Activated CD4-positive, CD25-positive, alpha-beta regulatory T cell treated with anti-CD3 and anti-CD28 coated beads, Interleukin-2, amount 50 U/mL, for 72 hours (primary cell): ENCODE results near the gene KCTD2.
"Not testable (repeated sequence)": the region's sequence is repeated elsewhere in the genome, so short reads cannot be mapped to it uniquely, and the experiment has no call there.

ENCODE experiments used
- DNase-seq: peaks from one replicate; pipeline ENCODE4 v3.0.0; 2021

The KCTD2 gene

GRCh38 chr17:75046407-75047289, at the start of gene KCTD2, which contains the start of gene ATP5PD:
TSS of gene KCTD2 (plus strand) at chr17:75047225. CDS start at chr17:75047251, 26 bp downstream.
TSS of gene ATP5PD (minus strand) at chr17:75046969. CDS start at chr17:75042650, 4,319 bp downstream.
- DNase-seq, result peak; percentile 93

GRCh38 chr17:74998783-74999182, 48.2 kb upstream of the KCTD2 start:
- DNase-seq, result no peak

GRCh38 chr17:74999523-74999922, 47.5 kb upstream of the KCTD2 start:
- no peak for DNase-seq

GRCh38 chr17:75001915-75002843, 44.8 kb upstream of the KCTD2 start:
- DNase-seq, result no peak

GRCh38 chr17:75003070-75003956, 43.7 kb upstream of the KCTD2 start:
- DNase-seq, result no peak

- no peak for DNase-seq
Measured at GRCh38 chr17:75003957-75004355, 43.1 kb upstream of the KCTD2 start.

- DNase-seq, result no peak
Measured at GRCh38 chr17:75004371-75004770, 42.7 kb upstream of the KCTD2 start.

- DNase-seq, result no peak
Measured at GRCh38 chr17:75005291-75005690, 41.7 kb upstream of the KCTD2 start.

GRCh38 chr17:75006084-75006483, 40.9 kb upstream of the KCTD2 start:
- not testable (repeated sequence) for DNase-seq

GRCh38 chr17:75006653-75007052, 40.4 kb upstream of the KCTD2 start:
- DNase-seq, result no peak

- DNase-seq, result no peak
Measured at GRCh38 chr17:75008373-75008772, 38.7 kb upstream of the KCTD2 start.

- no peak for DNase-seq
Measured at GRCh38 chr17:75009139-75009724, 37.8 kb upstream of the KCTD2 start.

GRCh38 chr17:75010683-75011400, 36.2 kb upstream of the KCTD2 start:
- no peak for DNase-seq

GRCh38 chr17:75011401-75012095, 35.5 kb upstream of the KCTD2 start:
- DNase-seq, result no peak

- no peak for DNase-seq
Measured at GRCh38 chr17:75012096-75012345, 35.0 kb upstream of the KCTD2 start.

- peak; percentile 83 for DNase-seq
Measured at GRCh38 chr17:75012346-75013091, 34.5 kb upstream of the KCTD2 start, which contains the start of gene MRPL58. TSS of gene MRPL58 (plus strand) at chr17:75012670. CDS start at chr17:75012687, 17 bp downstream.

GRCh38 chr17:75013092-75013559, 33.9 kb upstream of the KCTD2 start:
- no peak for DNase-seq

- DNase-seq, result no peak
Measured at GRCh38 chr17:75019146-75019545, 27.9 kb upstream of the KCTD2 start.

GRCh38 chr17:75019710-75020109, 27.3 kb upstream of the KCTD2 start:
- DNase-seq, result no peak
